GM20431 (cell line): ENCODE data around the gene CD68.

ENCODE experiments used
- in situ Hi-C: fragments of 300-500 bp; cut with MseI, MboI; formaldehyde crosslinking; loops from one replicate; pipeline ENCODE4 v1.15.0; 2020; ENCODE audit warnings: low sequenced_read_pairs; ENCODE audit not compliant: unreplicated experiment

Gene CD68

GRCh38 chr17:7579001-7579833 is at the start of gene CD68:
Gene CD68 (plus strand): TSS chr17:7579638. CDS start chr17:7579678, 40 bp downstream.
- in situ Hi-C loops: loop anchor here (25.0 kb wide), 1 partner anchor 542 kb away; the partner anchor contains the start of genes SLC16A11 and SLC16A13

GRCh38 chr17:7530023-7530900 is 49.2 kb upstream of the CD68 start:
- in situ Hi-C loops: no loop called here

- in situ Hi-C loops: no loop called here
These were observed 41.4 kb upstream of the CD68 start for GRCh38 chr17:7538050-7538449.

- in situ Hi-C loops: no loop called here
These were observed 40.4 kb upstream of the CD68 start for GRCh38 chr17:7538891-7539545.

GRCh38 chr17:7541074-7541621 is 38.3 kb upstream of the CD68 start:
- in situ Hi-C loops: no loop called here

- in situ Hi-C loops: no loop called here
These were observed 34.5 kb upstream of the CD68 start for GRCh38 chr17:7544911-7545310.

GRCh38 chr17:7548585-7549400 is 30.6 kb upstream of the CD68 start, which contains the start of gene TNFSF12:
Gene TNFSF12 (plus strand): TSS chr17:7549058. CDS start chr17:7549154, 96 bp downstream.
- in situ Hi-C loops: no loop called here

- in situ Hi-C loops: no loop called here
These were observed 29.9 kb upstream of the CD68 start for GRCh38 chr17:7549401-7550055.

GRCh38 chr17:7550344-7550743 is 29.1 kb upstream of the CD68 start:
- in situ Hi-C loops: no loop called here

GRCh38 chr17:7551396-7551795 is 28.0 kb upstream of the CD68 start:
- in situ Hi-C loops: no loop called here

GRCh38 chr17:7552621-7553051 is 26.8 kb upstream of the CD68 start:
- in situ Hi-C loops: no loop called here

- in situ Hi-C loops: no loop called here
These were observed 26.1 kb upstream of the CD68 start for GRCh38 chr17:7553356-7553755.

- in situ Hi-C loops: no loop called here
These were observed 24.0 kb upstream of the CD68 start for GRCh38 chr17:7555320-7555948.

GRCh38 chr17:7556627-7557026 is 22.8 kb upstream of the CD68 start:
- in situ Hi-C loops: no loop called here

GRCh38 chr17:7557147-7557764 is 22.2 kb upstream of the CD68 start:
- in situ Hi-C loops: no loop called here

- in situ Hi-C loops: no loop called here
These were observed 21.5 kb upstream of the CD68 start for GRCh38 chr17:7557775-7558543.
